HFFc6 (cell line): ENCODE data around the gene YIPF7. TPM values are rescaled to one million over a fixed set of nuclear protein-coding genes. Genes with fewer than 3 reads are reported as not detected.

ENCODE experiments used
- DNase-seq: peaks from one replicate; pipeline ENCODE4 v3.0.0-alpha.2; 2018
- H3K27ac Mint-ChIP-seq: 2 replicates; pipeline ENCODE4 v1.8.0; 2020; ENCODE audit warnings: mild to moderate bottlenecking, mixed read lengths
- H3K27me3 Mint-ChIP-seq: 2 replicates; pipeline ENCODE4 v1.8.0; 2021; ENCODE audit warnings: mild to moderate bottlenecking, moderate library complexity, mixed read lengths; ENCODE audit not compliant: insufficient read depth
- H3K36me3 Mint-ChIP-seq: 2 replicates; pipeline ENCODE4 v1.8.0; 2021; ENCODE audit warnings: low read depth, mixed read lengths
- H3K4me1 Mint-ChIP-seq: 2 replicates; pipeline ENCODE4 v1.8.0; 2020; ENCODE audit warnings: low read depth, mixed read lengths
- H3K4me3 Mint-ChIP-seq: 2 replicates; pipeline ENCODE4 v1.8.0; 2020; ENCODE audit warnings: mild to moderate bottlenecking, moderate library complexity, mixed read lengths
- H3K9me3 Mint-ChIP-seq: 2 replicates; pipeline ENCODE4 v1.8.0; 2020; ENCODE audit warnings: mild to moderate bottlenecking, mixed read lengths
- total RNA-seq, 6 experiments: library from RNA; stranded (reverse); fragmentation: NEBNext Ultra II Directional; extraction: Animal tissue kit (Norgen Biotek cat#: 25700); gene quantifications; 2 replicates in 1 of 6; 3 replicates in 5 of 6; pipeline ENCODE4 v1.2.3, GENCODE V29; 2021
- TF ChIP-seq, protein P1 (sequence below): fragments of 200-600 bp; sonication (generic); IDR thresholded peaks from 2 replicates; pipeline ENCODE4 v1.5.0; 2021; ENCODE audit warnings: antibody characterized with exemption, mild to moderate bottlenecking

YIPF7 gene
- total RNA-seq, 6 experiments from 2014 or later, result not detected

DNA sequence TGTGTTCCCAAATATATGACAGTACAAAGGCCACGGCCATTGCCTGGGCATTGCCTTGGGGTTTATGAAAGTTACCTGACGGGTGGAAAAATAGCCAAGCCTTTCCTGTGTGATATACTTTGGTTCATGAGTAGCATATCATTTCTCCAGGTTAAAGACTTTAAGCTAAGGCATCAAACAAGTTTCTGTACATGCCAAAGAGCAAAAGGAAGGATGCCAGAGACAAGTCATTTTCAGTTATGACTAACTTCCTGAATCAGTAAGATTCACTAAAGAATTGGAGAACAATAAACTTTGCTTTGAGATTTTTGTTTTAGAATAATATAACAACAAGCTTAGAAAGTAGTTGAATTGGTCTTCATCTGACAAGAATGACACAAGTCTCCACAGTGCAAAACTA lies 17.1 kb upstream of the YIPF7 start:
- H3K4me3 Mint-ChIP-seq, result no peak overlapping the region
- no peak overlapping the region for H3K27ac Mint-ChIP-seq
- H3K9me3 Mint-ChIP-seq, result no peaks in the 10 kb centered on the region
- H3K27me3 Mint-ChIP-seq, result peaks cover 3% of the 10 kb centered on the region; the same call in 1 of the 2 replicates
- H3K4me1 Mint-ChIP-seq, result no peaks in the 10 kb centered on the region
- no peak for DNase-seq
- H3K36me3 Mint-ChIP-seq, result no peaks in the 10 kb centered on the region
- TF ChIP-seq, protein P1, sequence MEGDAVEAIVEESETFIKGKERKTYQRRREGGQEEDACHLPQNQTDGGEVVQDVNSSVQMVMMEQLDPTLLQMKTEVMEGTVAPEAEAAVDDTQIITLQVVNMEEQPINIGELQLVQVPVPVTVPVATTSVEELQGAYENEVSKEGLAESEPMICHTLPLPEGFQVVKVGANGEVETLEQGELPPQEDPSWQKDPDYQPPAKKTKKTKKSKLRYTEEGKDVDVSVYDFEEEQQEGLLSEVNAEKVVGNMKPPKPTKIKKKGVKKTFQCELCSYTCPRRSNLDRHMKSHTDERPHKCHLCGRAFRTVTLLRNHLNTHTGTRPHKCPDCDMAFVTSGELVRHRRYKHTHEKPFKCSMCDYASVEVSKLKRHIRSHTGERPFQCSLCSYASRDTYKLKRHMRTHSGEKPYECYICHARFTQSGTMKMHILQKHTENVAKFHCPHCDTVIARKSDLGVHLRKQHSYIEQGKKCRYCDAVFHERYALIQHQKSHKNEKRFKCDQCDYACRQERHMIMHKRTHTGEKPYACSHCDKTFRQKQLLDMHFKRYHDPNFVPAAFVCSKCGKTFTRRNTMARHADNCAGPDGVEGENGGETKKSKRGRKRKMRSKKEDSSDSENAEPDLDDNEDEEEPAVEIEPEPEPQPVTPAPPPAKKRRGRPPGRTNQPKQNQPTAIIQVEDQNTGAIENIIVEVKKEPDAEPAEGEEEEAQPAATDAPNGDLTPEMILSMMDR, result no peak

DNA sequence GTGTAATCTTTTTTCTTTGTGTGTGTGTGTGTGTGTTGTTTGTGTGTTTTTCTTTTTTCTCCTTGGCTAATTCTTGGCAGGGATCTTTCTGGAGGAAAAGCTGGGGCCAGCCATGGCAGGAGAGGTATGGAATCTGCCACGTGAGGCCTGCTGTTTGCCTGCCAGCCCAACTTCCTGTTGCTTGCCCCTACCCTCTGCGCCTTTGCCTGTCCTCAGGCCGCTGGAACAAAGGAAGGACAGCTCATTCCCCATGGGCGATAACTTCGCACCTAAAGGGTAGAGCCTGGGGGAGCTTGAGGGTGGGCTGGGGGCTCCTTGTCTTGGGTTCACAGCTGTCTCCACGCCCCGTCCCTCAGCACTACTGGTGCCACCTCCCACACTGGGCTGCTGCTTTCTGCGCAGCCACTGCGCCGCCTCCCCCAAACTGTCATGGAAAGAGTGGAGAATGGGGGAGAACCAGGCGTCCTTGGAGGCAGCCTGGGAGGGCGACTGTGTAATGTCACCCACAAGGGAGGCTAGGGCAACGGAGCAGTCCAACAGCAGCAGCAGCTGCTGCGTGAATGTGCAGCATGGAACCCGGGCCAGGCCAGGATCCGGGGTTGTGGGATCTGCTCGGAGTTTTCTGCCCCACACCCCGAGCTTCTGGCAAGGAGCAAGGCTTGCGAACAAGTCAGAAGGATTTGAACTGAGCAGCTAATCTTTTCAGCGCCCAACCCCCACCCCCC lies 12.3 kb upstream of the YIPF7 start:
- Mint-ChIP-seq H3K27ac (no peak overlapping the region), H3K4me1 (no peaks in the 10 kb centered on the region), H3K9me3 (no peaks in the 10 kb centered on the region), H3K36me3 (no peaks in the 10 kb centered on the region), H3K27me3 (0 out of 2 replicates have a peak, but pooled peaks cover 3% of the 10 kb centered on the region), H3K4me3 (no peak overlapping the region)
- TF ChIP-seq, protein P1, result no peak
- DNase-seq, result no peak

- Mint-ChIP-seq H3K36me3 (no peaks in the 10 kb centered on the region), H3K4me1 (no peaks in the 10 kb centered on the region), H3K27ac (no peak overlapping the region), H3K4me3 (no peak overlapping the region), H3K27me3 (0 out of 2 replicates have a peak, but pooled peaks cover 3% of the 10 kb centered on the region), H3K9me3 (no peaks in the 10 kb centered on the region)
- TF ChIP-seq, protein P1, result no peak
- no peak for DNase-seq
These were observed 11.2 kb upstream of the YIPF7 start for GRCh38 chr4:44662623-44663005.

GRCh38 chr4:44661940-44662622 lies 10.7 kb upstream of the YIPF7 start:
- Mint-ChIP-seq H3K27me3 (0 out of 2 replicates have a peak, but pooled peaks cover 3% of the 10 kb centered on the region), H3K4me3 (no peak overlapping the region), H3K36me3 (no peaks in the 10 kb centered on the region), H3K9me3 (no peaks in the 10 kb centered on the region), H3K27ac (no peak overlapping the region), H3K4me1 (no peaks in the 10 kb centered on the region)
- no peak for DNase-seq
- TF ChIP-seq, protein P1, result no peak

DNA sequence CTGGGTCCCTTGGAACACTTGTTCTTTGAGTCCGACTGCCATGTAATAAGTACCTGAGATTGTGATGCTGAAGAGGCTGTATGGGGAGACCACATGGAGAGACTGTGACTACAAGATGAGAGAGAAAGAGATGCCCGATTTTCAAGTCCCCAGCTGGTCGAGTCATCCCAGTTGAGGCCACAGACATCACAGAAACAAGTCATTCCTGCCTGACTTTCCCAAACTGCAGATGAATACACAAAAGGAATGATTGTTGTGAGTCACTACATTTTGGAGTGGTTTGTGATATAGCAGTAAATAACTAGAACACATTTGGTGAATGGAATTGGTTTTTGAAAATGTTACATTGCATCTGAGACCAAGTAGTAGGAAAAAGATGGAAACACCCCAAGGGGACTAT lies 9.0 kb upstream of the YIPF7 start:
- H3K9me3 Mint-ChIP-seq, result no peaks in the 10 kb centered on the region
- H3K27ac Mint-ChIP-seq, result no peak overlapping the region
- TF ChIP-seq, protein P1, result no peak
- H3K36me3 Mint-ChIP-seq, result no peaks in the 10 kb centered on the region
- no peak overlapping the region for H3K4me3 Mint-ChIP-seq
- H3K27me3 Mint-ChIP-seq, result 0 out of 2 replicates have a peak, but pooled peaks cover 3% of the 10 kb centered on the region
- no peak for DNase-seq
- H3K4me1 Mint-ChIP-seq, result no peaks in the 10 kb centered on the region
